ENCODE measurements around the gene RNPC3.
"Not testable (repeated sequence)": the region's sequence is repeated elsewhere in the genome, so short reads cannot be mapped to it uniquely, and the experiment has no call there.

Gene RNPC3

DNA sequence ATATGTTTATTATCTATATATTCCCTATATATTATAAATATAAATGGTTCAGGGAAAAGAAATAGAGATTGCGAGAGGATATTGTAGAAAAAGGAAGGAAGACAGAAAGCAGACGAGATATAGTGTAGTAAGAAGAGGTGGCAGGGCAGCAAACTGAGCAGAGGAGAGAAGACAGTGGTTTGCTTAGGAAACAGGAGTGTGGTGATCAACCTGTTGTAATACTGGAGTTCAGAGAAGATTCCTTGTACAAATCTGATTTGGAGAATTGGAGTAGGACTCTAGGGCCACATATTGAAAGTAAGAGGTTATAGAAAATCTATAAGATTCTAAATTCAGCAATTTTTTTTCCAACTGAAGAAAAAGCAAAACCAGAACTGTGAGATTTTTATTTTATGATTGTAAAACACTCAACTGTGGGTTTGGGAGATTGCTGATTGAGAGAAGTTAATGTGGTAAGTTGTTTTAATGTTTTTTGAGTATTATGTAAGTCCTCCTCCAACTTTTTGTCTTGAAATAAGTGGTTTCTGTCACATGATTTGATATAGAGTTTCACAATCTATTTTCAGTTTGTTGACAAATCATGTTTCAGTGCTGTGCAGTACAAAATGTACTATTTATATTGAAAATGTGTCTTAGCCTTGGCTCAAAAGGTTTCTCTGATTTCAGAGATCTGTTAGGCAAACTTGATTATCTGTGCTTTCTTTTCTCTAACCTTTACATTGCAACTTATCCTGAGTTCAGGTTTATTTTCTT, 36.3 kb downstream of the RNPC3 start:
- TF ChIP-seq CTCF (IDR thresholded peaks at IDR 0.05), result no peak

- no peak for TF ChIP-seq CTCF (IDR thresholded peaks at IDR 0.05)
These were observed 37.6 kb downstream of the RNPC3 start for GRCh38 chr1:103563056-103563455.

- no peak for TF ChIP-seq CTCF (IDR thresholded peaks at IDR 0.05)
These were observed 44.0 kb downstream of the RNPC3 start for GRCh38 chr1:103569493-103569892.

DNA sequence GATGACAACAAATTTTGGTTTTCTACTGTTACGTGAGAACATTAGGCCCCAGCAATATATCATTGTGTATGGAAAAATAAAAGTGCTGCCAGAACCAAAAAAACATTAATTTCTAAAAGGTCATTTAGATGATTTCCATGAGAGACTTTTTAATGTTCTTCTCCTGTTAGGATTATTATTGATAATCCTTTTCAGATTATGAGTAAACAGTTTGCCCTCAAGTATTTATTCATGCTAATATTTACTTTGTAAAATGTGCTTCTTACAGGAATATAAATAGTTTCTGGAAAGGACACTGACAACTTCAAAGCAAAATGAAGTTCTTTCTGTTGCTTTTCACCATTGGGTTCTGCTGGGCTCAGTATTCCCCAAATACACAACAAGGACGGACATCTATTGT, 45.8 kb downstream of the RNPC3 start, which contains the start of gene AMY2B:
TSS of gene AMY2B (plus strand) at position 301 of the 400 bp plus-strand sequence. CDS start at position 315, 14 bp downstream.
- not testable (repeated sequence) for TF ChIP-seq CTCF (IDR thresholded peaks at IDR 0.05)

DNA sequence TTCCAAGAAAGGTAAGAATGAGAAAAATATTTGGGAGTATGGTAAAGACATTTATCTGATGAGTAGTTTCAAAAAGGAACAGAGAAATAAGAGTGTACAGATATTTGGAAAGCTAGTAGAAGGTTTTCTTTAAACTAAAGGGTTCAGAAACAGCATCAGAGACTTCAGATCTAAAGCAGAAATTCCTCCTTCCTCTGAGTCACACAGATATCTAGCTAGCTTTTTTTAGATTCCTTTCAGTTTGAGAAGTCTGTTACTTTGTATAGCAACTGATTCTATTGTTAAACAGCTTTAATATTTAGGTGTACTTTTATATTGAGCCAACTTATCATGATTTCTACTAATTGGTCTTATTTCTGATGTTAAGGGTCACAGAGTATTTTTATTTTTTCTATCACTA, 50.6 kb downstream of the RNPC3 start:
- no peak for TF ChIP-seq CTCF (IDR thresholded peaks at IDR 0.05)

DNA sequence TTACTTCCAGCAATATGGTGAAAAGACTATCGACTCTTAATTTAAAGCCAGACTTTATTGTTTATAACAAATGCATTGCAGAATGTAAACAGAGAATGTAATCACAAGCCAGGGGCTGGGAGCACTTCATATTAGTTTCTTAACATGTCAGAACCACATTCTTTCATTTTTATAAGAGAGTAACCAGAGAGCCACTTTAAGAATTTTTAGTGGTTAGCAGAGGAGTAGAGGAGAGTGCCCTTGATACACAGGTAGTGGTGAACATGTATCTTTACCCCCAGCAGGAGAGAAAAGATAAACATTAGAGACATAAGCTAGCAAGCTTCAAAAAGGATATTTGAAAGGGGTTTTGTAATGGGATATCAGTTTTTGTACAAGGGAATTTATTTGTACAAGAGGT, 57.0 kb downstream of the RNPC3 start:
- TF ChIP-seq CTCF (IDR thresholded peaks at IDR 0.05), result no peak

GRCh38 chr1:103583887-103584286, 58.4 kb downstream of the RNPC3 start:
- TF ChIP-seq CTCF (IDR thresholded peaks at IDR 0.05), result no peak

- TF ChIP-seq CTCF (IDR thresholded peaks at IDR 0.05), result no peak
These were observed 59.0 kb downstream of the RNPC3 start for GRCh38 chr1:103584537-103584936.
